HG02642 (cell line): ENCODE measurements around the gene VPS13A.
"Not testable (repeated sequence)": the region's sequence is repeated elsewhere in the genome, so short reads cannot be mapped to it uniquely, and the experiment has no call there.

Source experiments
- ATAC-seq: cut with Tn5 transposase; IDR thresholded peaks from one replicate; pipeline ENCODE4 v1.9.1; 2021; ENCODE audit warnings: mild to moderate bottlenecking; ENCODE audit not compliant: unreplicated experiment, poor library complexity

Gene VPS13A

GRCh38 chr9:77290373-77290772 is 113.0 kb downstream of the VPS13A start:
- no peak for ATAC-seq

- no peak for ATAC-seq
Observed at GRCh38 chr9:77291714-77292113, 114.4 kb downstream of the VPS13A start.

- no peak for ATAC-seq
Observed at GRCh38 chr9:77293949-77294348, 116.6 kb downstream of the VPS13A start.

- ATAC-seq, result peak; percentile 39
Observed at GRCh38 chr9:77304543-77304942, 127.2 kb downstream of the VPS13A start.

- ATAC-seq, result no peak
Observed at GRCh38 chr9:77305622-77306400, 128.5 kb downstream of the VPS13A start.

- no peak for ATAC-seq
Observed at GRCh38 chr9:77307166-77307565, 129.8 kb downstream of the VPS13A start.

- ATAC-seq, result no peak
Observed at GRCh38 chr9:77316058-77316457, 138.7 kb downstream of the VPS13A start.

- no peak for ATAC-seq
Observed at GRCh38 chr9:77325058-77325457, 147.7 kb downstream of the VPS13A start.

- ATAC-seq, result no peak
Observed at GRCh38 chr9:77328102-77328501, 150.8 kb downstream of the VPS13A start.

GRCh38 chr9:77370064-77370463 is 192.7 kb downstream of the VPS13A start:
- ATAC-seq, result no peak

- no peak for ATAC-seq
Observed at GRCh38 chr9:77374266-77374665, 196.9 kb downstream of the VPS13A start.

- ATAC-seq, result no peak
Observed at GRCh38 chr9:77375956-77376532, 198.7 kb downstream of the VPS13A start.

GRCh38 chr9:77384406-77384805 is 207.1 kb downstream of the VPS13A start:
- ATAC-seq, result no peak

GRCh38 chr9:77386187-77386586 is 208.9 kb downstream of the VPS13A start:
- no peak for ATAC-seq

- ATAC-seq, result no peak
Observed at GRCh38 chr9:77391834-77392233, 214.5 kb downstream of the VPS13A start.

GRCh38 chr9:77392328-77392727 is 215.0 kb downstream of the VPS13A start:
- ATAC-seq, result no peak

- ATAC-seq, result not testable (repeated sequence)
Observed at GRCh38 chr9:77398581-77398980, 221.2 kb downstream of the VPS13A start.

- ATAC-seq, result no peak
Observed at GRCh38 chr9:77399964-77400363, 222.6 kb downstream of the VPS13A start.

- no peak for ATAC-seq
Observed at GRCh38 chr9:77402286-77402685, 225.0 kb downstream of the VPS13A start.

- no peak for ATAC-seq
Observed at GRCh38 chr9:77403239-77403638, 225.9 kb downstream of the VPS13A start.

GRCh38 chr9:77408521-77408920 is 231.2 kb downstream of the VPS13A start:
- not testable (repeated sequence) for ATAC-seq

- ATAC-seq, result no peak
Observed at GRCh38 chr9:77417566-77417965, 240.2 kb downstream of the VPS13A start.
